Vagina (tissue), 2 donors: ENCODE measurements around the gene RADIL. TPM values are rescaled to one million over a fixed set of nuclear protein-coding genes. Genes with fewer than 3 reads are reported as not detected.

Source experiments
- DNase-seq, 2 donors: peaks; one replicate each; pipeline ENCODE4 v3.0.0-alpha.2; 2017; ENCODE audit errors: extremely low spot score in 2 of 2
- H3K27ac ChIP-seq: fragments of 200-600 bp; sonication (generic); one replicate; pipeline ENCODE4 v1.5.1; 2019
- H3K27me3 ChIP-seq: fragments of 200-600 bp; sonication (generic); one replicate; pipeline ENCODE4 v1.5.1; 2019
- H3K36me3 ChIP-seq, 2 donors: fragments of 200-600 bp; sonication (generic); one replicate each; pipeline ENCODE4 v1.5.1; 2017 to 2019
- H3K4me1 ChIP-seq: fragments of 200-600 bp; sonication (generic); one replicate; pipeline ENCODE4 v1.5.1; 2019
- H3K4me3 ChIP-seq, 2 donors: fragments of 200-600 bp; sonication (generic); 1 replicate in 1 of 2; 2 replicates in 1 of 2; pipeline ENCODE4 v1.5.1; 2016 to 2019
- H3K9me3 ChIP-seq: fragments of 200-600 bp; sonication (generic); one replicate; pipeline ENCODE4 v1.5.1; 2019
- CTCF ChIP-seq, 3 experiments: fragments of 450-650 bp in 2 of 3; fragments of 200-600 bp in 1 of 3; sonication (generic) in 1 of 3; IDR thresholded peaks; one replicate each; pipeline ENCODE4 v1.5.1; 2017 to 2019; ENCODE audit warnings: antibody characterized with exemption in 3 of 3, mild to moderate bottlenecking in 2 of 3, moderate library complexity in 2 of 3
- POLR2A ChIP-seq, 2 donors: fragments of 450-650 bp; IDR thresholded peaks; one replicate each; pipeline ENCODE4 v1.6.1; 2017; ENCODE audit warnings: antibody characterized with exemption in 2 of 2, mild to moderate bottlenecking in 2 of 2, moderate library complexity in 2 of 2
- POLR2AphosphoS5 ChIP-seq, 2 donors: sonication (generic); formaldehyde crosslinking; IDR thresholded peaks; one replicate each; pipeline ENCODE4 v1.9.0; 2017; ENCODE audit warnings: antibody characterized with exemption in 2 of 2, mild to moderate bottlenecking in 2 of 2, low read depth in 1 of 2; ENCODE audit not compliant: insufficient read depth in 1 of 2
- intact Hi-C: fragments of 100-400 bp; cut with DNase I; formaldehyde crosslinking; loops from one replicate; pipeline ENCODE4 v1.15.1; 2023
- total RNA-seq: library from RNA; depleted of rRNA; stranded (reverse); fragments of >200 nt; gene quantifications from one replicate; pipeline ENCODE4 v1.2.3, GENCODE V29; 2016

The RADIL gene
- total RNA-seq, 1 donor from 2014 or later = 16.5 TPM

GRCh38 chr7:4809091-4809591 is 74.4 kb downstream of the RADIL start:
- H3K27ac ChIP-seq = no peak overlapping the region
- no peaks in the 10 kb centered on the region for H3K36me3 ChIP-seq
- TF ChIP-seq POLR2AphosphoS5 (IDR thresholded peaks at IDR 0.05; ENCODE audit: insufficient read depth in 1 of 2, low read depth in 1 of 2) = peak in 1 of 2 donors; percentile 24
- no peak for TF ChIP-seq POLR2A (IDR thresholded peaks at IDR 0.05)
- DNase-seq = no peak
- intact Hi-C loops = no loop called here
- no peak overlapping the region for H3K4me3 ChIP-seq
- no peaks in the 10 kb centered on the region for H3K27me3 ChIP-seq
- H3K9me3 ChIP-seq = no peaks in the 10 kb centered on the region
- H3K4me1 ChIP-seq = no peaks in the 10 kb centered on the region

DNA sequence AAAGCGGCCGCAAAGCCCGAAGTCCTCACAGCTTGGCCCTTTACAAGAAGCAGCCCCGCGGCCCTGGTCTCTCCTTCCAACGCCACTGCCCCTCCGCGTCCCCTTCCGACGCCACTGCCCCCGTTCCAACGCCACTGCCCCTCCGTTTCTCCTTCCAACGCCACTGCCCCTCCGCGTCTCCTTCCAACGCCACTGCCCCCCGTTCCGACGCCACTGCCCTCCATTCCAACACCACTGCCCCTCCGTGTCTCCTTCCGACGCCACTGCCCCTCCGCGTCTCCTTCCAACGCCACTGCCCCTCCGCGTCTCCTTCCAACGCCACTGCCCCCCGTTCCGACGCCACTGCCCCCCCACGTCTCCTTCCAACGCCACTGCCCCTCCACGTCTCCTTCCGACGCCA is 75.0 kb downstream of the RADIL start:
- intact Hi-C loops = no loop called here
- Histone ChIP-seq H3K27me3 (no peaks in the 10 kb centered on the region), H3K36me3 (no peaks in the 10 kb centered on the region), H3K27ac (peak overlapping the region; percentile 44), H3K4me3 (no peak overlapping the region), H3K9me3 (no peaks in the 10 kb centered on the region), H3K4me1 (no peaks in the 10 kb centered on the region)
- DNase-seq = no peak
- TF ChIP-seq POLR2A (IDR thresholded peaks at IDR 0.05) = no peak
- TF ChIP-seq POLR2AphosphoS5 (IDR thresholded peaks at IDR 0.05; ENCODE audit: insufficient read depth in 1 of 2, low read depth in 1 of 2) = no peak
- no peak for TF ChIP-seq CTCF (IDR thresholded peaks at IDR 0.05)

GRCh38 chr7:4808026-4808425 is 75.5 kb downstream of the RADIL start:
- Histone ChIP-seq H3K4me1 (no peaks in the 10 kb centered on the region), H3K27ac (peak overlapping the region; percentile 44), H3K36me3 (no peaks in the 10 kb centered on the region), H3K4me3 (no peak overlapping the region), H3K9me3 (no peaks in the 10 kb centered on the region), H3K27me3 (no peaks in the 10 kb centered on the region)
- TF ChIP-seq CTCF (IDR thresholded peaks at IDR 0.05) (no peak), POLR2AphosphoS5 (IDR thresholded peaks at IDR 0.05; ENCODE audit: insufficient read depth in 1 of 2, low read depth in 1 of 2) (no peak), POLR2A (IDR thresholded peaks at IDR 0.05) (no peak)
- DNase-seq = no peak
- intact Hi-C loops = no loop called here

DNA sequence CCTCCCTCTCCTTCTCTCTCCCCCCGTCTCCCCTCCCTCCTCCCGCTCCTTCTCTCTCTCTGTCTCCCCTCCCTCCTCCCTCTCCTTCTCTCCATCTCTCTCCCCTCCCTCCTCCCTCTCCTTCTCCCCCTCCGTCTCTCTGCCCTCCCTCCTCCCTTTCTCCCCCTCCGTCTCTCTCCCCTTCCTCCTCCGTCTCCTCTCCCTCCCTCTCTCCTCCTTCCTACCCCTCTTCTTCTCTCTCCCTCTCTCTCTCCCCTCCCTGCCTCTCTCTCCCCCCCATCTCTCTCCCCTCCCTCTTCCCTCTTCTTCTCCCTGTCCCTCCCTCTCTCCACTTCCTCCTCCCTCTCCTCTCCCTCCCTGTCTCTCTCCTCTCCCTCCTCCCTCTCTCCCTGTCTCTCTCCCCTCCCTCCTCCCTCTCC is 75.9 kb downstream of the RADIL start:
- DNase-seq = no peak
- Histone ChIP-seq H3K4me1 (no peaks in the 10 kb centered on the region), H3K4me3 (no peak overlapping the region), H3K27me3 (no peaks in the 10 kb centered on the region), H3K36me3 (no peaks in the 10 kb centered on the region), H3K9me3 (no peaks in the 10 kb centered on the region), H3K27ac (peak overlapping the region; percentile 59)
- intact Hi-C loops = no loop called here
- TF ChIP-seq POLR2A (IDR thresholded peaks at IDR 0.05) (no peak), CTCF (IDR thresholded peaks at IDR 0.05) (no peak), POLR2AphosphoS5 (IDR thresholded peaks at IDR 0.05; ENCODE audit: insufficient read depth in 1 of 2, low read depth in 1 of 2) (no peak)

DNA sequence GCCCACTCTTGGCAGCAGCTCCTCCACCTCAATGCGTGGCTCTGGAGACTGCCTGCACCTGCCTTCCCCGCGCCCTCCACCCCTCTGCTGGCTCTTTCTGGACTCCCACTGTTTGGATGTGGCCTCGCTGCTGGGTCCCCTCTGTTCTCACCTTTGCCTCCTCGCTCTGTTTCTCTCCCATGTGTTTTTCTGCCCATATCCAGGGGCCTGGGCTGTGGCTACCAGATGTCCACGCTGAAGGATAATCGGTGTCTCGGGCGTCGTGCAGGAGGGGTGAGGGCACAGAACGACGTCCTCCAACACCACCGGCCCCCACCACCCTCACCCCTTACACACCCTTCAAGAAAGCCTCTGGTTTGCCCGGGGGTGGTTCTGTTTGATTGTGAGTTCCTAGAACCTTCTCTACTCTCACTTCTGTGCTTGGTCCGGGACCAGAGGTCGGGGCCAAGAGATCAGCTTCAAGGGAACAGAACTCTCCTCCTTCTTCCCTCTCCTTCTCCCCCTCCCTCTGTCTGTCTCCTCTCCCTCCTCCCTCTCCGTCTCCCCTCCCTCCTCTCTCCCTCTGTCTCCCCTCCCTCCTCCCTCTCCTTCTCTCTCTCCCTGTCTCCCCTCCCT is 76.4 kb downstream of the RADIL start:
- Histone ChIP-seq H3K27ac (peak overlapping the region; percentile 59), H3K36me3 (no peaks in the 10 kb centered on the region), H3K4me3 (no peak overlapping the region), H3K9me3 (no peaks in the 10 kb centered on the region), H3K4me1 (no peaks in the 10 kb centered on the region), H3K27me3 (no peaks in the 10 kb centered on the region)
- TF ChIP-seq CTCF (IDR thresholded peaks at IDR 0.05) = no peak
- no peak for TF ChIP-seq POLR2A (IDR thresholded peaks at IDR 0.05)
- TF ChIP-seq POLR2AphosphoS5 (IDR thresholded peaks at IDR 0.05; ENCODE audit: insufficient read depth in 1 of 2, low read depth in 1 of 2) = no peak
- intact Hi-C loops = no loop called here
- no peak for DNase-seq
